GM18873 (cell line): ENCODE measurements around the gene RCAN2.

ENCODE experiments used
- ATAC-seq: cut with Tn5 transposase; IDR thresholded peaks from one replicate; pipeline ENCODE4 v1.9.1; 2021; ENCODE audit warnings: mild to moderate bottlenecking, moderate library complexity, moderate number of reproducible peaks; ENCODE audit not compliant: unreplicated experiment, low FRiP score

The RCAN2 gene

GRCh38 chr6:46491201-46491627 is at the start of gene RCAN2:
TSS of gene RCAN2 (minus strand) at chr6:46491449.
- ATAC-seq: no peak

- no peak for ATAC-seq
These were observed 48.6 kb upstream of the RCAN2 start for GRCh38 chr6:46539866-46540265.

GRCh38 chr6:46538800-46539480 is 47.7 kb upstream of the RCAN2 start:
- no peak for ATAC-seq

GRCh38 chr6:46530896-46531295 is 39.6 kb upstream of the RCAN2 start:
- ATAC-seq: no peak

- no peak for ATAC-seq
These were observed 37.9 kb upstream of the RCAN2 start for GRCh38 chr6:46528961-46529750.

GRCh38 chr6:46526607-46527006 is 35.4 kb upstream of the RCAN2 start:
- no peak for ATAC-seq

GRCh38 chr6:46525583-46525982 is 34.3 kb upstream of the RCAN2 start:
- ATAC-seq: no peak

GRCh38 chr6:46521464-46521971 is 30.3 kb upstream of the RCAN2 start:
- no peak for ATAC-seq

- ATAC-seq: no peak
These were observed 26.0 kb upstream of the RCAN2 start for GRCh38 chr6:46517202-46517601.

- ATAC-seq: no peak
These were observed 22.3 kb upstream of the RCAN2 start for GRCh38 chr6:46513533-46513932.

- no peak for ATAC-seq
These were observed 20.1 kb upstream of the RCAN2 start for GRCh38 chr6:46511320-46511719.

GRCh38 chr6:46510651-46511050 is 19.4 kb upstream of the RCAN2 start:
- no peak for ATAC-seq

- ATAC-seq: no peak
These were observed 18.8 kb upstream of the RCAN2 start for GRCh38 chr6:46509981-46510510.

- no peak for ATAC-seq
These were observed 17.8 kb upstream of the RCAN2 start for GRCh38 chr6:46509063-46509462.

- no peak for ATAC-seq
These were observed 16.2 kb upstream of the RCAN2 start for GRCh38 chr6:46507426-46507825.

- ATAC-seq: no peak
These were observed 14.7 kb upstream of the RCAN2 start for GRCh38 chr6:46505693-46506512.

- no peak for ATAC-seq
These were observed 13.0 kb upstream of the RCAN2 start for GRCh38 chr6:46504242-46504641.

- no peak for ATAC-seq
These were observed 11.4 kb upstream of the RCAN2 start for GRCh38 chr6:46502486-46503119.

GRCh38 chr6:46501136-46502089 is 10.2 kb upstream of the RCAN2 start:
- ATAC-seq: no peak
